ENCODE data around the gene XDH.

XDH gene

GRCh38 chr2:31414601-31415241, at the start of gene XDH:
Gene XDH (minus strand): TSS chr2:31414742. CDS start chr2:31414666, 76 bp downstream.
- Histone ChIP-seq H3K36me3 (ENCODE audit: insufficient read depth, low read length) (no peaks in the 10 kb centered on the region), H3K4me3 (ENCODE audit: low read depth in 1 of 2, low read length in 2 of 2) (no peak within 1 kb of the TSS), H3K27ac (ENCODE audit: low read depth, low read length) (no peak within 1 kb of the TSS), H3K4me1 (ENCODE audit: insufficient read depth, low read length) (no peaks in the 10 kb centered on the region), H3K27me3 (ENCODE audit: control insufficient read depth in 1 of 2, insufficient read depth in 2 of 2, low read length in 2 of 2) (no peaks in the 10 kb centered on the region), H3K9ac (ENCODE audit: low read length) (no peak within 1 kb of the TSS), H3K9me3 (ENCODE audit: low read length) (no peaks in the 10 kb centered on the region)

GRCh38 chr2:31457651-31458050, 43.1 kb upstream of the XDH start:
- H3K9ac ChIP-seq (ENCODE audit: low read length), result no peak overlapping the region
- no peak overlapping the region for H3K27ac ChIP-seq (ENCODE audit: low read depth, low read length)
- no peaks in the 10 kb centered on the region for H3K9me3 ChIP-seq (ENCODE audit: low read length)
- no peak overlapping the region for H3K4me3 ChIP-seq (ENCODE audit: low read depth in 1 of 2, low read length in 2 of 2)
- H3K27me3 ChIP-seq (ENCODE audit: control insufficient read depth in 1 of 2, insufficient read depth in 2 of 2, low read length in 2 of 2), result no peaks in the 10 kb centered on the region
- no peaks in the 10 kb centered on the region for H3K4me1 ChIP-seq (ENCODE audit: insufficient read depth, low read length)
- no peaks in the 10 kb centered on the region for H3K36me3 ChIP-seq (ENCODE audit: insufficient read depth, low read length)

- Histone ChIP-seq H3K4me1 (ENCODE audit: insufficient read depth, low read length) (no peaks in the 10 kb centered on the region), H3K4me3 (ENCODE audit: low read depth in 1 of 2, low read length in 2 of 2) (no peak overlapping the region), H3K27ac (ENCODE audit: low read depth, low read length) (no peak overlapping the region), H3K9me3 (ENCODE audit: low read length) (no peaks in the 10 kb centered on the region), H3K27me3 (ENCODE audit: control insufficient read depth in 1 of 2, insufficient read depth in 2 of 2, low read length in 2 of 2) (no peaks in the 10 kb centered on the region), H3K36me3 (ENCODE audit: insufficient read depth, low read length) (no peaks in the 10 kb centered on the region), H3K9ac (ENCODE audit: low read length) (no peak overlapping the region)
Observed at GRCh38 chr2:31446848-31447247, 32.3 kb upstream of the XDH start.

GRCh38 chr2:31442376-31442775, 27.8 kb upstream of the XDH start:
- Histone ChIP-seq H3K36me3 (ENCODE audit: insufficient read depth, low read length) (no peaks in the 10 kb centered on the region), H3K4me1 (ENCODE audit: insufficient read depth, low read length) (no peaks in the 10 kb centered on the region), H3K9me3 (ENCODE audit: low read length) (no peaks in the 10 kb centered on the region), H3K27ac (ENCODE audit: low read depth, low read length) (no peak overlapping the region), H3K4me3 (ENCODE audit: low read depth in 1 of 2, low read length in 2 of 2) (no peak overlapping the region), H3K27me3 (ENCODE audit: control insufficient read depth in 1 of 2, insufficient read depth in 2 of 2, low read length in 2 of 2) (no peaks in the 10 kb centered on the region), H3K9ac (ENCODE audit: low read length) (no peak overlapping the region)

- Histone ChIP-seq H3K4me3 (ENCODE audit: low read depth in 1 of 2, low read length in 2 of 2) (no peak overlapping the region), H3K9me3 (ENCODE audit: low read length) (no peaks in the 10 kb centered on the region), H3K9ac (ENCODE audit: low read length) (no peak overlapping the region), H3K4me1 (ENCODE audit: insufficient read depth, low read length) (no peaks in the 10 kb centered on the region), H3K27ac (ENCODE audit: low read depth, low read length) (no peak overlapping the region), H3K27me3 (ENCODE audit: control insufficient read depth in 1 of 2, insufficient read depth in 2 of 2, low read length in 2 of 2) (no peaks in the 10 kb centered on the region), H3K36me3 (ENCODE audit: insufficient read depth, low read length) (no peaks in the 10 kb centered on the region)
Observed at GRCh38 chr2:31440764-31441163, 26.2 kb upstream of the XDH start.

- no peaks in the 10 kb centered on the region for H3K4me1 ChIP-seq (ENCODE audit: insufficient read depth, low read length)
- no peak overlapping the region for H3K4me3 ChIP-seq (ENCODE audit: low read depth in 1 of 2, low read length in 2 of 2)
- H3K9ac ChIP-seq (ENCODE audit: low read length), result no peak overlapping the region
- H3K9me3 ChIP-seq (ENCODE audit: low read length), result no peaks in the 10 kb centered on the region
- no peak overlapping the region for H3K27ac ChIP-seq (ENCODE audit: low read depth, low read length)
- H3K27me3 ChIP-seq (ENCODE audit: control insufficient read depth in 1 of 2, insufficient read depth in 2 of 2, low read length in 2 of 2), result no peaks in the 10 kb centered on the region
- H3K36me3 ChIP-seq (ENCODE audit: insufficient read depth, low read length), result no peaks in the 10 kb centered on the region
Observed at GRCh38 chr2:31434911-31435310, 20.4 kb upstream of the XDH start.

- no peak overlapping the region for H3K27ac ChIP-seq (ENCODE audit: low read depth, low read length)
- H3K36me3 ChIP-seq (ENCODE audit: insufficient read depth, low read length), result no peaks in the 10 kb centered on the region
- H3K9ac ChIP-seq (ENCODE audit: low read length), result no peak overlapping the region
- no peaks in the 10 kb centered on the region for H3K9me3 ChIP-seq (ENCODE audit: low read length)
- H3K4me3 ChIP-seq (ENCODE audit: low read depth in 1 of 2, low read length in 2 of 2), result no peak overlapping the region
- no peaks in the 10 kb centered on the region for H3K27me3 ChIP-seq (ENCODE audit: control insufficient read depth in 1 of 2, insufficient read depth in 2 of 2, low read length in 2 of 2)
- no peaks in the 10 kb centered on the region for H3K4me1 ChIP-seq (ENCODE audit: insufficient read depth, low read length)
Observed at GRCh38 chr2:31433541-31433940, 19.0 kb upstream of the XDH start.

GRCh38 chr2:31430439-31431165, 16.1 kb upstream of the XDH start:
- Histone ChIP-seq H3K27me3 (ENCODE audit: control insufficient read depth in 1 of 2, insufficient read depth in 2 of 2, low read length in 2 of 2) (no peaks in the 10 kb centered on the region), H3K4me3 (ENCODE audit: low read depth in 1 of 2, low read length in 2 of 2) (no peak overlapping the region), H3K9ac (ENCODE audit: low read length) (no peak overlapping the region), H3K36me3 (ENCODE audit: insufficient read depth, low read length) (no peaks in the 10 kb centered on the region), H3K4me1 (ENCODE audit: insufficient read depth, low read length) (no peaks in the 10 kb centered on the region), H3K27ac (ENCODE audit: low read depth, low read length) (no peak overlapping the region), H3K9me3 (ENCODE audit: low read length) (no peaks in the 10 kb centered on the region)

- Histone ChIP-seq H3K4me1 (ENCODE audit: insufficient read depth, low read length) (no peaks in the 10 kb centered on the region), H3K27ac (ENCODE audit: low read depth, low read length) (no peak overlapping the region), H3K9ac (ENCODE audit: low read length) (no peak overlapping the region), H3K9me3 (ENCODE audit: low read length) (no peaks in the 10 kb centered on the region), H3K27me3 (ENCODE audit: control insufficient read depth in 1 of 2, insufficient read depth in 2 of 2, low read length in 2 of 2) (no peaks in the 10 kb centered on the region), H3K36me3 (ENCODE audit: insufficient read depth, low read length) (no peaks in the 10 kb centered on the region), H3K4me3 (ENCODE audit: low read depth in 1 of 2, low read length in 2 of 2) (no peak overlapping the region)
Observed at GRCh38 chr2:31429759-31430438, 15.4 kb upstream of the XDH start.

GRCh38 chr2:31429040-31429439, 14.5 kb upstream of the XDH start:
- Histone ChIP-seq H3K27ac (ENCODE audit: low read depth, low read length) (no peak overlapping the region), H3K9ac (ENCODE audit: low read length) (no peak overlapping the region)

GRCh38 chr2:31428001-31428418, 13.5 kb upstream of the XDH start:
- H3K36me3 ChIP-seq (ENCODE audit: insufficient read depth, low read length), result no peaks in the 10 kb centered on the region
- H3K9ac ChIP-seq (ENCODE audit: low read length), result no peak overlapping the region
- no peaks in the 10 kb centered on the region for H3K27me3 ChIP-seq (ENCODE audit: control insufficient read depth in 1 of 2, insufficient read depth in 2 of 2, low read length in 2 of 2)
- H3K9me3 ChIP-seq (ENCODE audit: low read length), result no peaks in the 10 kb centered on the region
- no peak overlapping the region for H3K27ac ChIP-seq (ENCODE audit: low read depth, low read length)
- no peak overlapping the region for H3K4me3 ChIP-seq (ENCODE audit: low read depth in 1 of 2, low read length in 2 of 2)
- no peaks in the 10 kb centered on the region for H3K4me1 ChIP-seq (ENCODE audit: insufficient read depth, low read length)

More at GRCh38 chr2:31429040-31429439, 14.5 kb upstream of the XDH start:
- H3K4me3 ChIP-seq (ENCODE audit: low read depth in 1 of 2, low read length in 2 of 2), result no peak overlapping the region
- H3K4me1 ChIP-seq (ENCODE audit: insufficient read depth, low read length), result no peaks in the 10 kb centered on the region
- no peaks in the 10 kb centered on the region for H3K9me3 ChIP-seq (ENCODE audit: low read length)
- no peaks in the 10 kb centered on the region for H3K27me3 ChIP-seq (ENCODE audit: control insufficient read depth in 1 of 2, insufficient read depth in 2 of 2, low read length in 2 of 2)
- H3K36me3 ChIP-seq (ENCODE audit: insufficient read depth, low read length), result no peaks in the 10 kb centered on the region

Data from muscle layer of colon (tissue), 2 donors.